Activated naive CD4-positive, alpha-beta T cell (primary cell): ENCODE measurements around the gene CAPN9.

Experiments used
- DNase-seq, 4 experiments: peaks; one replicate each; lab custom pipeline; 2025; lab: John Stamatoyannopoulos, UW

The CAPN9 gene

DNA sequence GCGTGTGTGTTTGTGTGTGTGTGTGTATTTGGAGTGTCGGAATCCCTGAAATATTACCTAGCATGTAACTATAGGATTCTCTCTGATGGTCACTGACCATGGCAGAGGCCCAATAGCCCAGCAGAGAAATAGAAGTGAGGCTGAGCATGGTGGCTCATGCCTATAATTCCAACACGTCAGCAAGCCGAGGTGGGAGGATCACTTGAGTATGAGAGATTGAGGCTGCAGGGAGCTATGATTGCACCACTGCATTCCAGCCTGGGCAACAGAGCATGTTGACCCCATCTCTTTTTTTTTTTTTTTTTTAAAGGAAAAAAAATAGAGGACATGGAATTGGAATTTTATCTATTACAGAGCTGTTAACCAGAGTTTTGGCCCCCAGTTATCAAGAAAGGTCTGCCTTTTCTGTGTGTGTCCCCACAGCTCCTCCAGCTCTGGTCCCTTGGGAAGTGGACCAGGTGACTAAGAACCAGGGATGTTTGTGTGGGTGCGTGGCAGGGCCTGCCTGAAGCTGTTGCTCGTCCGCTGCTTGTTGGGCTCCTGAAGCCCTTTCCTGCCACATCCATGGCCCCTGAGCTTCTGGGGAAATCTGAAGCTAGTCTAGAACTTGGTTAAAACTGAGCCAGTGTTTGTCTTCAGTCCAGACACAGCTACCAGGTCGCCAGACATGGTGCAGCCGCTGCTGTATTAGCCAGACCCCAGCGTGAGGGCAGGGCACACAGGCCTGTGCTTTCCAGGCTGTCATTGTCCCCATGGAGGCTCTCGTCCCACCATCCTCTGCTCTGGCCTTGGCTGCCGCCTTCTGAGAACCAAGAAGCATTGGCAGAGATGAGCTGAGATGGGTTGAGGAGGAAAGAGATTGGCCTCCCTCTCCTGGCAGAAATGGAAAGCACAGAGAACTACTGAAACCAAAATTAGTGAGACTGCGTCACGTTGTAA lies 25.5 kb downstream of the CAPN9 start:
- no peak for DNase-seq

DNA sequence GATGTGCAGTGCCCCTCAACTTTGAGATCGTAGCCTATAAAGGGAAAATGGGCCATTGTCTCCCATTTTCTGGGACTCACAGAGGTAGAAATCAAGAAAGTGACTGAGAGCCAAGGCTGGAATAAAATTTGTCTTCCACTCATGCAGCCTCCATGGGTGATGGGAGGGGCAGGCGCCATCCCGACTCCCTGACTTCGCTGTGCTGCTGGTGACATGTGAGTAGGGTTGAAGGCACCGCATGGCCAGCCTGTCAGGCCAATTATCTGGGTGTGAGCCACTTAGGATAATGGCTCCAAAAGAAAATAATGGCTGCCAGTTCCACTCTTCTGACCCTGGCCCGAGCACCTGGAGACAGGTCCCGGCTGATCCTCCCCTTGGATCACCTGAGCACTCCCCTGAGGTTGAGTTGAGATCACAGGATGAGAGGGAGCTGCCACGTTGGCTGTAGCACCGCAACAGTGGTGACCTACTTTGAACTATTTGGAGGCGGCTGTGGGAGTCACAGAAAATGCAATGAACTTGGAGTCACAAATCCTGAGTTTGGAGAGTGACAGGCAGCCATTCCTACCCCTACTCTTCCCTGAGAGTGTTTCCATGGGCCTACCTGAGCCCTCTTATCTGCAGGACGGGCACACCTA lies 26.3 kb downstream of the CAPN9 start:
- no peak for DNase-seq

DNA sequence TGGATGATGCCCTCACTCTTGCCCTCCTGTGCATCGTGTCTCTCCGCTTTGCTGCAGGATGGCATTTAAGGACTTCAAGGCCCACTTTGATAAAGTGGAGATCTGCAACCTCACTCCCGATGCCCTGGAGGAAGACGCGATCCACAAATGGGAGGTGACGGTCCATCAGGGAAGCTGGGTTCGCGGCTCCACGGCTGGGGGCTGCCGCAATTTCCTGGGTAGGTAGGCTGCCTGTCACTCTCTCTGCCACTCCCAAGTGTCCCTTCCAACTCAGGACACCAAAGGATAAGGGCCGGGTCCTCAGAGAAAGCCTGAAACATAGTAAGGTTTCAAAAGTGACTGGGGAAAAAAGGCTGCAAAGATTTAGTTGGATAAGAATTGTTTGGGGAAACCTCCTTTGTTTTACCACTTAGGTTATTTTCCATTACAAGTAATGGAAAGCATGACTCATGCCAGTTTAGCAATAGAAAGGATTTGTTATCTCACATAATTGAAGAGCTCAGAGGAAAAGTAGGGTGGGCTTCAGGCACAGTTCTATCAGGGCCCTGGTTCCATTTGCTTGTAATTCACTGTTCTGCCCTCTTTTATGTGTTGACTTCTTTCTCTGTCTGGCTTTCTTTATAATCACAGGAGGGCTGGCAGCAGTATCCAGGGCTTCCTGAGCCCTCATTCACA lies 31.9 kb downstream of the CAPN9 start:
- DNase-seq = no peak

DNA sequence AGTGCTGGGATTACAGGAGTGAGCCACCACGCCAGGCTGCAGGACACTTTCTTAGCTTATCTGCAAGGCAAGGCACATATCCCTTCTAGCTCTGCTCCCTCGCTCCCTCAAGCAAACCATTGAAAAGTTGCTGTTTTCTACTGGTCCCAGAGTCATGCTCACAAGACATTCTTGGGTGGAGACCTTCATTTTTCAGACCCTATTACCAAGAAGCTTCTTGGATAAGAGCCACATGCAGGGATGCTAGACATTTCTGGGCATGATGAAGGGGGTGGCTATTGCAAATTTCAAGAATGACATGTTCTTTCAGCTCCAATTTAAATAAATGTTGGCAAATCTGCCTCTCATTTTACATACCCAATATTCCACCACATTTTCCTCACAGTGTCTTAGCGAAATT lies 33.9 kb downstream of the CAPN9 start:
- no peak for DNase-seq

DNA sequence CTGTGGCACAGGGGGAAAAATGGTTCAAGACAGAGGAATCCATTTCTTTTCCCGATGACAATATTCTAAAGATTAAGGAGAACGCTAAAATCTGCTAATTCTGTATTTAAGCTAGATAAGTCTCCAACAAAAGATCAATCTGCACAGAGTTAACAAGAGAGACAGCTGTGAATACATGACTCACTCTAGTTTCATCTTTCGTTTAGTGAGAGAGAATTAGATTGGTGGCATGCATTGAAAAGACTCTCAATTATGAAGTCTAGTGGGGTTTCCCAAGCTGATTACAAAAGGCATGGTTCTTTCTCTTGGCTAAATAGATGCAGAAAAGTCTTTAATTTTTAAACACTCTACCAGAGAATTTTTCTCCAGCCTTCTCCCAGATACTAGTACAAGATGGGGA lies 34.4 kb downstream of the CAPN9 start:
- DNase-seq = no peak

DNA sequence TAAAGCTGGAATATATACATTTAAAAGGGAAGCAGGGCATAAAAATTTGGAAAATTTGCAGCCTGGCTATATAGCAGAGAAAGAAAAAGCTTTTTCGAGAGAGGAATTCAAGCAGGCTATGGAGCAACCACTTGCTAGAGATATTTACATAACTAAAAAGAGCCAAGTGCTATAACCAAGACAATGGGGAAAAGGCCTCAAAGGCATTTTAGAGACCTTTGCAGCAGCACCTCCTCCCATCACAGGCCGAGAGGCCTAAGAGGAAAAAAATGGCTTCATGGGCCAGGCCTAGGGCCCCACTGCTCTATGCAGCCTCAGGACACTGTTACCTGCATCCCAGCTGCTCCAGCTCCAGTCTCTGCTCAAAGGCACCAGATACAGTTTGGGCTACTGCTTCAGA lies 37.0 kb downstream of the CAPN9 start:
- DNase-seq = no peak

DNA sequence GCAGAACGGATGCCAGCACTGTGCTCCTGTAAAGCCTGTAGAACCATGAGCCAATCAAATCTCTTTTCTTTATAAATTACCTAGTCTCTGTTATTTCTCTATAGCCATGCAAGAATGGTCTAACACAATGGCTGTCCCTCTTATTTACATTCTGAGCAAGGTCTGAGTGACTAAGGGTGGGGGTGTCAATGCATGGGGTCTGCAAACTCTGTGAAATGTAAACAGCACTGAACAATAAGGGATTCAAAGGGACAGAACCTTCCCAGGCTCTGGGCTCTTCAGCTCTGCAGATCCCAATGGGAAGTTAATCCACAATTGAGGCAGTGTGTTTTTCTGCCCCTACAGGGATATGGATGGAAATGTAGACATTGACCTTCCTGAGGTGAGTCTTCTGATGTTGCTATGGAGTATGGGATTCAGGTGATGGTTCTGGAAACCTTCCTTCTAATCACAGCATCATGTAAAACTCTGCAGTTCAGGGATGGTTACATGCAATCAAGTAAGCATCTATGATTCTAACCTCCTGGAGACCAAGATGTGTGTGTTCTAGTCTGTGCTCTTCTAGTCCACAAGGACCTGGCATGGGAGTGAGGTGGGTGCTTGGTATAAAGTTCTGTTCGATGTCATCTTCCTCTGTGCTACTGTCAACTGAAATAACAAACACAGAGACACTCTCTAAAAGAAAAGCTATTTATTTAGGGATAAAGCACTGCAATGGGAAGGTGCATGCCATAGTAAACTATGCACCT lies 38.6 kb downstream of the CAPN9 start:
- DNase-seq = no peak

DNA sequence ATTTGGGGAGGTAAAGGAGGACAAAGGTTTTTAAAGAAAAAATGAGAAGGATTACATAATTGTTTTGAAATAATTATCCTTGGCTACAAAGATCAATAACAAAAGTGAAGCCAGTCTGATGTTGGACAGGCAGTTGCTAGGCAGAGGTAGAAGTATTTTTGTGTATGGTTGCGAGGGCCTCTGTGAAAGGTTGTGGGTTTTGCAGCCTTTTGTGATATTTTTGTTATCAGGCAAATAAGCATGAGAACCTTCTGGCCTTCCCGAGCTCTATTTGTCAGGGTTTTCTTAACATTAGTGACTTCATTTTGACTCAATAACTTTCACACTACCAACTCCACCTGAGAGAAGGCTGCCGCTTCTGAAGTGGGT lies 39.2 kb downstream of the CAPN9 start:
- no peak for DNase-seq

DNA sequence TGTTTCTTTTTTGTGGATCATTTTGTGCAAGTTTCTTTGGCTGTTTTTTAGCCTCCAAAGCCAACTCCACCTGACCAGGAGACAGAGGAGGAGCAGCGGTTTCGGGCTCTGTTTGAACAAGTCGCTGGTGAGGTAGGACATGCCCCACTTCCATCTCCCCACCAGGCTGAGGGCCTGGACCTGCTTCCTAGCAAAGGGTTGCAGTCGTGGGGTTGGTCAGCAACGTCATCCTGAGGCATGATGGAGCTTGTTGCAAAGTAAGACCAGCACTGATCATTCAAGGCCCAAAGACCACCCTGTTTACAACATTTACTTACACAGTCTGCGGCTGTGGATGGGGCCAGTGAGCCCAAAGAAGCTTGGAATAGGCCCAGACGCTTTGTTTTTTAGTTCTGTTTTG lies 40.3 kb downstream of the CAPN9 start:
- DNase-seq = no peak

DNA sequence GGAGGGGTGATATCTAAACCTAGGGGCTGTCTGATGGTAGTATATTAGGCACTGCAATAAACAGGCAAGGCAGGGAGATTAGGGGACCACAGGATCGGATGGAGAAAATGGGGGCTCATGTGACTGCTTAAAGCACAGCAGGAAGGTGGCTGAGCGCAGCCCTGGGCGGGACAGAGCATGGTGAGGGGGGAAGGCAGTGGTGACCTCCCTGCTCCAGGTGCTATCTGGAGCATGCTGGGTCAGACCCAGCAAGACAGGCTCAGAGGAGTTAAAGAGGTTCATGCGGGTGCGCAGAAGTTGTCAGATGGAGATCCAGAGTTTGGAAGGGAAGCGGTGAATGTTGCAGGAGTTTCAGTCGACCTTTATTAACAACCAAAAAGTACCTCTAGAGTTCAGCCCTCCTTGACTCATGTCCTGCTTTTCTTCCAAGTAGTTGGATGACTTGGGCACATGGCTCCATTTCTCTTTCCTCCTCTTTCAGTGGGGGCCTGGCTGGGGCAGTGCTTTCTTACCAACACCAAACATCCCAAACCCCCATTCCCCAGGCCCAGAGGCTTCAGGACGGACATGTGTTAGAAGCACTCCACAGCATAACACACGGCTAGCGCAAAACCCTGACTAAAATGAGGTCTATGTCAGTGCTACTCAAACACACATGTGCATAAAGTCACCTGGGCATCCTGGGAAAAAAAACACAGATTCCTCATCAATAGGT lies 41.5 kb downstream of the CAPN9 start:
- no peak for DNase-seq

DNA sequence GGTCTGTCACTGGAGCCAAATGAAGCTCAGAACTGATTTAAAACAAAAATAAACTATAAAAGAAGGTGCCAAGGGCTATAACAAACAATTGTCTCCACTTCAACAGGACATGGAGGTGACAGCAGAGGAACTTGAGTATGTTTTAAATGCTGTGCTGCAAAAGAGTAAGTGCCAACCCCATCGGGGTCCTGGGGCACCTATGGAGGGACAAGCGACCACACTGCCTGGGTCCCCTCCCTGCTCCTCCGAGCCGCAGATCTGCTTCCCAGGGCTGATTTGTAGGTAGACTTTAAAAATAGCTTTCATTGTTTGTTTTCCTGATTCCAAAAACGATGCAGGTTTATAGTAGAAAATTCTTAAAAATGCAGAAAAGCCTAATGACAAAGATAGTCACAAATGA lies 42.8 kb downstream of the CAPN9 start:
- DNase-seq = no peak

DNA sequence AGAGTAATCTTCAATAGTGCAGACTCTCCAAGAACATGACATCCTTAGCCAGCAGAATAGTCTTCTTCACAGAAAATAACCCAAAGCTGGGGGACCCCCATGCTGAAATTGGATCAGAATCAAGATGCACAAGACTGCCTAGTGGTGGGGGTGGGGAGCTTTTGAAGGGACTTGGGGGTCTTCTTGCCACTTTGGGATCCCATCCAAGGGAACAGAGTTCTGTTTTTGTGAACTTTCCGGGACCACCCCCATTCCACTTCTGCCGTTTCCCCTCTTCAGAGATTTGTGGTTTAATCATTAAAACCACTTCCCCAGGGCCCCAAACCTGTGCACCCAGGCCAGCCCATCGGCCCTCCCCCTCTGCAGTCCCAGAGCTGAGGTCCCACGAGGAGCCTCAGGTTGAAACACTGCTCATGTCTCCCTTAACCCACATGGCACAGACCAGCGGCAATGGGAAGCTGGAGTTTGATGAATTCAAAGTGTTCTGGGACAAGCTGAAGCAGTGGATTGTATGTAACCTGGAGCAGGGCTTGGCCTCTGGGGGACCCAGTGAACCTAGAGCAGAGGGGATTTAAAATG lies 44.9 kb downstream of the CAPN9 start:
- DNase-seq = no peak

DNA sequence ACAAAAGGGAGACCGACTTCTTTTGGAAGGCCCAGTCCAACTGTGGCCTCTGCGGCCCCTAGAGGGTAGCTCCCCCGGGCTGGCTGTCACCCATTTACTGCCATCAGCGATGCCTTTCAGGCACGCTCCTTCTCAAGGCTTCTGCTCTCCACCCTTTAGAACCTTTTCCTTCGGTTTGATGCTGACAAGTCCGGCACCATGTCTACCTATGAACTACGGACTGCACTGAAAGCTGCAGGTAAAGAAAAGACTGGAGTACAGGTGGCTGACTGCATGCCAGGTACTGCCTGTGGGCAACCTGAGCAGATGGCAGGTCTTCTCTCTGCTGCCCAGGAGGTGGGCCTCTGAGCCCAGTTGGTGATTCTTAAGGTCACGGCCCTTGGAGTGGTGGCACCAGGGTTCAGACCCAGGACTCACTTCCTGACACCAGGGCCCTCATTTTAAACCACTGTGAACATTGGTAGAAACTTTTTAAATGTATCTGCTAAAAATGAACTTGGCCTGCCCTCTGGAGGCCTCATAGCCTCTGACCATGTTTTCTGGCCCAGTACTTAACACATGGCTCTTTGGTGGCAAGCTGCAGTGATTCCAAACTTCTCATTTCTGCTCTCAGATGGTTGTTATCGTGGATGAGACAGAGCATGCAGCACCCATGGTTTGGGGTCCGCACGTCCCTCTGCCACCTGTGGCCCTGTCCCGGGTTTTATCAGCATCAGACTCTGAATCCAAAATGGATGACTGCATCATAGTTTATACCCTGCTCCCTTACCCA lies 45.7 kb downstream of the CAPN9 start:
- DNase-seq = no peak

DNA sequence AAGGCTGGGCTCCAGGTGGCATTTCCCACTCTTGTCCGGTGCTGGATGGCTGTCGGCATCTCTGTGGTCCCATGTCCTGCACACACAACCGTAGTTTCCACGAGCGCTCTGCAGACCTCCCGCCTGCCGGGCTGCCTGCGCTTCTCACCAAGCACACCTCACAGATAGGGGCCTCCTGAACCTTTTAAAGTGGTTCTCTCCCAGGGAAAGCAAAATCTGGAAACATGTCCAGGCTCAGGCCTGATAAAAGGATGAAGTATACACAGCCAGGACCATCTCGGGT lies 46.2 kb downstream of the CAPN9 start:
- no peak for DNase-seq

DNA sequence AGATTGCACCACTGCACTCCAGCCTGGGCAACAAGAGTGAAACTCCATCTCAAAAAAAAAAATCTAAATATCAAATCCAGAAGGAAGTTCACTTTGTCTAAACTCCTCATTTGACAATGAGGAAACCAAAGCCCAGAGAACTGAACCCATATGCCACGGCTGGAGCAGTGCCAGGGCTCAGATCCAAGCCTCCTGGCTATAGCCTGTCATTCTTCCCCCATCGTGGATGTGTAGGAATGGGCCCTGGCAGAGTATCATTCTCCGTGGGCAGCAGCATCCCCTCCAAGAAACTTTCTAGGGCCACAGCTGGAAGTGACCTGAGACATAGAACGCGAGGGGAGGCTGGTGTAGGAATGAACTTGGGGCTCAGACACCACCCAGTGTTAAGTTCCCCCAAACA lies 47.2 kb downstream of the CAPN9 start:
- no peak for DNase-seq

DNA sequence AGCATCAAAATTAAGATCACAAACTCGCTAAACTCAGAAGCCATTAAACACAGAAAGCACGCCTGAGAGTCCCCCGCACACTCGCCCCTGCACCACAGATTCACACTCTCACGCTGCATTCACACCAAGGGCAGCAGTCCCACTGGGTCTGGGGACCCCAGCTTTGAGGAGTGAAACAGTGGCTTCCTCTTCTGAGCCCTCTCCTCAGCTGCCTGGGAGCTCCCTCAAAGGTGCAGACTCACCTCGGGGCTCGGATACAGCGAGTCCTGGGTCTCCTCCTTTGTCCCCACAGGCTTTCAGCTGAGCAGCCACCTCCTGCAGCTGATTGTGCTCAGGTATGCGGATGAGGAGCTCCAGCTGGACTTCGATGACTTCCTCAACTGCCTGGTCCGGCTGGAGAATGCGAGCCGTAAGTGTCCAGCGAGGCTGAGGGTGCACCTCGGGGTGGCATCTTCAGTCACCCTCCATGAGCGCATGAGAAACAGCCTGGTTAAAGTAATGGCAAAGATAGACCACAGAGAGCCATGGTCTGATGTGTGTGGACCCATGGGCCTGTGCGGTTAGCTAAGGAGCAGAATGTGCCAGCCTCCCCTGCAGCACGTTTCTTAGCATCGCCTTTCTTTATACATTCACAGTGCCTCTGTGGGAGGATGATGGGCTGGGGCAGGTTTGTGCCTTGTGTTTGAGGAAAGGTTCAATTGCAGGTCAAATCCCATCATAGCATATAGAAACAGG lies 47.9 kb downstream of the CAPN9 start:
- no peak for DNase-seq

DNA sequence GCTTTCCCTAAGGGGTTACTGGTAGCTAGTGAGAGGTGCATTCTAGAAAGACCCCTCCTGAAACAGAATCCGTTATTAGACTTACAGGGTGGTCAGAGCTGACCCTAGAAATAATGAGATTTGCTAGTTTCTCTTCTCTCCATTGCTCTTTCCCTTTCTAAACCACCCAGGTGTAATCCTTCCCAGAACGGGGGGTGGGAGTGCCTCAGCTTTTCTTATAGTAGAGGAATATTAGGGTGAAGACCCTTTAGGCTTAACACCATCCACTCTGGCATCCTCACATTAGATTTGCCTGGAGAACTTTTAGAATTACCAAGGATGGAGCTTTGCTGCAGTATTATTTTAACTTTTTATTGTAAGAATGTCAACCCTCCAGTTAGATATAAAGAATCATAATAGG lies 49.4 kb downstream of the CAPN9 start:
- DNase-seq = no peak

DNA sequence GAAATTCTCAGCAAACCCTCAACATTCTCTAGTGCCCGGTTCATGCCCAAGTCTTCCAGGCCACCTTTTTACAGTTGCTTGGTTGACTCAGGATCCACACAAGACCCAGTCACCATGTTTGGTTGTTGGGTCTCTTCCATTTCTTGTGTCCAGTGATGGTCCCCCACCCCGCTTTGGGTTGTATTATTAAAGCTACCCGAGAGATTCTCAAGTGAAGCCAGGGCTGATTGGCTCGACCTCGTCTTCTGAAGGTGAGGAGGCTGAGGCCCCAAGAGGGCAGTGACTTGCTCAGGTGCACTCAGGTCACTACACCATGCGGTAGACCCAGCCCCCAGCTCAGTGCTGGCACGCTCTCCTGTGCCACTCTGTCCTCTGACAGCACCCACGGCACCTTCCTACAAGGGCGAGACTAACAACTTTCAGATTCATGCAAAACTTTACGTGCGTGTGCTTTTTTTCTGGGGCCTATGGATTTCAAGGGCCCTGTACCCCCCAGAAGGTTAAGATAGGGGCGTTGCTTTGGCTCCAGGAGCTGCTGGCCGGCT lies 50.3 kb downstream of the CAPN9 start:
- no peak for DNase-seq

DNA sequence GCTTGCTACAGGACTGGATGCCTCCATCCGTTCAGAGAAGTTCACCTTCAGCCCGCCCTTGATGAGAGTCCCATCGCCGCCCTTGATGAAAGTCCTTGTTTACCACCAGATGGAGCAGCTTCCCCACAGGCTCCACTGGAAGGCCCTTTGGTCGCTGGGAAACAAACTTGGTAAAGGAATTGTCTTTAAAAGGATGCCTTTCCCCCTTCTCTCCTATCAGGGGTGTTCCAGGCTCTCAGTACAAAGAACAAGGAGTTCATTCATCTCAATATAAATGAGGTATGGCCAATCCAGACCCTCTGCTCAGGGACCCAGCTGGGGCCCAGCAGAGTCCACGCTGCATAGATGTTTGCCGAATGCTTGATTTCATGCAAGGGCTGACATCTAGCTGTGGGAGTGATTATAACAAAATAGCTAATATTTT lies 50.8 kb downstream of the CAPN9 start:
- no peak for DNase-seq

DNA sequence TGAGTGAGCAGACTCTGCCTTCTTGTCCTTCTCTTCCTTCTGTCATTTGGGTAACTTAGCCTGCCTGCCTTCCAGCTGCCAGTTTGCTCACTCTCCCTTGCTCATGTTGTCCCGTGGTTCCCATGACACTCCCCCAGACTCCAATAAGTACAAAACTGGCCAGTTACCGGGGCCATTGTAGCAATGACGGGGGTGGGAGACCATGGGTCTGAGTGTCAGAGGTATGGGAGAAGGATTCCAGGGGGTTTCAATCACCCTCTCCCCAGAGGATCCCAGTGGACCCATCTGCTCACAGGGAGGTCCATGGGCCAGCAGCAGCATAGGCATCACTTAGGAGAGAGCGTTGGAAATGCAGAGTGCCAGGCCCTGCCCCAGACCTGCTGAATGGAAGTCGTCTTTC lies 51.3 kb downstream of the CAPN9 start:
- no peak for DNase-seq
